Measurements from ENCODE around the gene HSPA1L.
"Not testable (repeated sequence)": the region's sequence is repeated elsewhere in the genome, so short reads cannot be mapped to it uniquely, and the experiment has no call there.

Gene HSPA1L

DNA sequence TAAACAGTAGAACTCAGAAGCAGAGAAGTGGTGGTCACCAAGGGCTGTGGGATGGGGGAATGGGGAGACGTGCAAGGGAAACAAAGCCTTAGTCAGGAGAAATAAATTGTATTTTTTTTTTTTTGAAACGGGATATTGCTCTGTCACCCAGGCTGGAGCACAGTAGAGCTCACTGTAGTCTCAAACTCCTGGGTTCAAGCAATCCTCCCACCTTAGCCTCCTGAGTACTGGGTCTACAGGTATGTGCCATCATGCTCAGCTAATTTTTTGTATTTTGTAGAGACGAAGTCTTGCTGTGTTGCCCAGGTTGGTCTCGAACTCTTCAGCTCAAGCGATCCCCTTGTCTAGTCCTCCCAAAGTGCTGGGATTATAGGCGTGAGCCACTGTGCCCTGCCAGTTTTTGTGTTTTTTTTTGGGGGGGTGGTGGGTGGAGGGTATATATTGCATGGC, 15.8 kb upstream of the HSPA1L start:
- DNase-seq, result no peak
- H3K9me3 ChIP-seq (ENCODE audit: severe bottlenecking), result peaks cover 15% of the 10 kb centered on the region
- peaks cover 11% of the 10 kb centered on the region for H3K36me3 ChIP-seq
- TF ChIP-seq, protein P1, sequence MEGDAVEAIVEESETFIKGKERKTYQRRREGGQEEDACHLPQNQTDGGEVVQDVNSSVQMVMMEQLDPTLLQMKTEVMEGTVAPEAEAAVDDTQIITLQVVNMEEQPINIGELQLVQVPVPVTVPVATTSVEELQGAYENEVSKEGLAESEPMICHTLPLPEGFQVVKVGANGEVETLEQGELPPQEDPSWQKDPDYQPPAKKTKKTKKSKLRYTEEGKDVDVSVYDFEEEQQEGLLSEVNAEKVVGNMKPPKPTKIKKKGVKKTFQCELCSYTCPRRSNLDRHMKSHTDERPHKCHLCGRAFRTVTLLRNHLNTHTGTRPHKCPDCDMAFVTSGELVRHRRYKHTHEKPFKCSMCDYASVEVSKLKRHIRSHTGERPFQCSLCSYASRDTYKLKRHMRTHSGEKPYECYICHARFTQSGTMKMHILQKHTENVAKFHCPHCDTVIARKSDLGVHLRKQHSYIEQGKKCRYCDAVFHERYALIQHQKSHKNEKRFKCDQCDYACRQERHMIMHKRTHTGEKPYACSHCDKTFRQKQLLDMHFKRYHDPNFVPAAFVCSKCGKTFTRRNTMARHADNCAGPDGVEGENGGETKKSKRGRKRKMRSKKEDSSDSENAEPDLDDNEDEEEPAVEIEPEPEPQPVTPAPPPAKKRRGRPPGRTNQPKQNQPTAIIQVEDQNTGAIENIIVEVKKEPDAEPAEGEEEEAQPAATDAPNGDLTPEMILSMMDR (IDR thresholded peaks at IDR 0.05; ENCODE audit: low read depth, low read length), result no peak
- H3K4me3 ChIP-seq (ENCODE audit: low read depth, low read length), result no peak overlapping the region
- H3K27ac ChIP-seq, result peak overlapping the region; percentile 64
- no peaks in the 10 kb centered on the region for H3K27me3 ChIP-seq (ENCODE audit: insufficient read depth, low read depth, severe bottlenecking)

DNA sequence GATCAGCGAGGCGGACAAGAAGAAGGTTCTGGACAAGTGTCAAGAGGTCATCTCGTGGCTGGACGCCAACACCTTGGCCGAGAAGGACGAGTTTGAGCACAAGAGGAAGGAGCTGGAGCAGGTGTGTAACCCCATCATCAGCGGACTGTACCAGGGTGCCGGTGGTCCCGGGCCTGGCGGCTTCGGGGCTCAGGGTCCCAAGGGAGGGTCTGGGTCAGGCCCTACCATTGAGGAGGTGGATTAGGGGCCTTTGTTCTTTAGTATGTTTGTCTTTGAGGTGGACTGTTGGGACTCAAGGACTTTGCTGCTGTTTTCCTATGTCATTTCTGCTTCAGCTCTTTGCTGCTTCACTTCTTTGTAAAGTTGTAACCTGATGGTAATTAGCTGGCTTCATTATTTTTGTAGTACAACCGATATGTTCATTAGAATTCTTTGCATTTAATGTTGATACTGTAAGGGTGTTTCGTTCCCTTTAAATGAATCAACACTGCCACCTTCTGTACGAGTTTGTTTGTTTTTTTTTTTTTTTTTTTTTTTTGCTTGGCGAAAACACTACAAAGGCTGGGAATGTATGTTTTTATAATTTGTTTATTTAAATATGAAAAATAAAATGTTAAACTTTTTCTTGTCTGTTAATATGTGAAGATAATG, 14.7 kb upstream of the HSPA1L start:
- H3K27ac ChIP-seq, result peak overlapping the region; percentile 64
- peak overlapping the region; percentile 39 for H3K4me3 ChIP-seq (ENCODE audit: low read depth, low read length)
- no peak for DNase-seq
- H3K9me3 ChIP-seq (ENCODE audit: severe bottlenecking), result peaks cover 15% of the 10 kb centered on the region
- no peaks in the 10 kb centered on the region for H3K27me3 ChIP-seq (ENCODE audit: insufficient read depth, low read depth, severe bottlenecking)
- H3K36me3 ChIP-seq, result peaks cover under 1% of the 10 kb centered on the region
- TF ChIP-seq, protein P1 (IDR thresholded peaks at IDR 0.05; ENCODE audit: low read depth, low read length), result 0 out of 2 replicates have a peak, but pooled peaks have one; percentile 30

DNA sequence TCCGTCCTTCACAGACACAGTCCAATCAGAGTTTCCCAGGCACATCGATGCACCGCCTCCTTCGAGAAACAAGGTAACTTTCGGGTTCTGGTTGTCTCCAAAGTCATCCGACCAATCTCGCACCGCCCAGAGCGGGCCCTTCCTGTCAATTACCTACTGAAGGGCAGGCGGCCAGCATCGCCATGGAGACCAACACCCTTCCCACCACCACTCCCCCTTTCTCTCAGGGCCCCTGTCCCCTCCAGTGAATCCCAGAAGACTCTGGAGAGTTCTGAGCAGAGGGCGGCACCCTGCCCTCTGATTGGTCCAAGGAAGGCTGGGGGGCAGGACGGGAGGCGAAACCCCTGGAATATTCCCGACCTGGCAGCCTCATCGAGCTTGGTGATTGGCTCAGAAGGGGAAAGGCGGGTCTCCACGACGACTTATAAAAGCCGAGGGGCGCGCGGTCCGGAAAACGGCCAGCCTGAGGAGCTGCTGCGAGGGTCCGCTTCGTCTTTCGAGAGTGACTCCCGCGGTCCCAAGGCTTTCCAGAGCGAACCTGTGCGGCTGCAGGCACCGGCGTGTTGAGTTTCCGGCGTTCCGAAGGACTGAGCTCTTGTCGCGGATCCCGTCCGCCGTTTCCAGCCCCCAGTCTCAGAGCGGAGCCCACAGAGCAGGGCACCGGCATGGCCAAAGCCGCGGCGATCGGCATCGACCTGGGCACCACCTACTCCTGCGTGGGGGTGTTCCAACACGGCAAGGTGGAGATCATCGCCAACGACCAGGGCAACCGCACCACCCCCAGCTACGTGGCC, 12.4 kb upstream of the HSPA1L start, which contains the start of gene HSPA1B:
Gene HSPA1B (plus strand): TSS at position 453 of the 794 bp plus-strand sequence. CDS start 213 bp downstream, at position 666.
- Histone ChIP-seq H3K4me3 (ENCODE audit: low read depth, low read length) (no peak within 1 kb of the TSS), H3K27me3 (ENCODE audit: insufficient read depth, low read depth, severe bottlenecking) (no peaks in the 10 kb centered on the region), H3K36me3 (no peaks in the 10 kb centered on the region), H3K9me3 (ENCODE audit: severe bottlenecking) (peaks cover 13% of the 10 kb centered on the region), H3K27ac (no peak within 1 kb of the TSS)
- TF ChIP-seq, protein P1 (IDR thresholded peaks at IDR 0.05; ENCODE audit: low read depth, low read length), result no peak
- no peak for DNase-seq

DNA sequence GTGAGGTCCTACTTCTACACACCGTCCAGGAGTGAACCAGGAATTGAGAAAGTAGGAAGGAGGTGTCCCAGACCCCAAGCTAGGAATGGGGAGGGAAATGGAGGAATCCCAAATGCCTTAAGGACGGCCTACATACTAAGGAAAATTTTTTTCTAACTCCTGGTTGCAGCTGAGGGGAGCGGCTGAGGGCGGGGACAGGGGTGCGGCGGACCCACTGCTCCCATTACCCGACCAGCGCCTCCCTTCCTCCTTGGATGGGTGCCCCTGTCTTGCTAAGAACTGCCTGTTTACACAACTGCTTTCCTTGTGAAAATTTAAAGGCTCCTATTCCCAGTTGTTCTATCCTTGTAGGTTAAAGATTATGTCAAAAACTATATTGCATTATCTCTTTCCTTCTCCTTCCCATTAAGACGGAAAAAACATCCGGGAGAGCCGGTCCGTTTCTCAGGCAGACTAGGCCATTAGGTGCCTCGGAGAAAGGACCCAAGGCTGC, 11.8 kb upstream of the HSPA1L start:
- Histone ChIP-seq H3K27ac (no peak overlapping the region), H3K9me3 (ENCODE audit: severe bottlenecking) (peaks cover 13% of the 10 kb centered on the region), H3K27me3 (ENCODE audit: insufficient read depth, low read depth, severe bottlenecking) (no peaks in the 10 kb centered on the region), H3K4me3 (ENCODE audit: low read depth, low read length) (no peak overlapping the region), H3K36me3 (no peaks in the 10 kb centered on the region)
- DNase-seq, result no peak
- TF ChIP-seq, protein P1 (IDR thresholded peaks at IDR 0.05; ENCODE audit: low read depth, low read length), result no peak

DNA sequence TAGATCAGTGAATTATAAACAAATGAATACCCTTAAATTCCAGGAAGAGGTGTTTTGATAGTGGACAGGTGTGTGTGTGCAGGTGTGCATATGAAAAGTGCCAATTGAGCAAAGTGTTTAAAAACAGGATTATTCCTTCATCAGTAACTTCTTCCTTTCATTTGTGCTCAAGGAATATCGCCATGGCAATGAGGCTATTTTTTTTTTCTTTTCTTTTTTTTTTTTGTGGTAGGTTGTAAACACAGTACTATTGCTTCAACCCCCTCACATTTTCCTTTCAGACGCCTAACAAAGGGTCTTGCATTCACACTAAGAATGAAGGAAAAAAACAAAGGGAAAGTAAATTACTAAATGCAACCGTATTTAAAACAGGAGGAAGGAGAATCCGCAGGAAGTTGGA, 10.5 kb upstream of the HSPA1L start:
- no peaks in the 10 kb centered on the region for H3K36me3 ChIP-seq
- H3K9me3 ChIP-seq (ENCODE audit: severe bottlenecking), result peaks cover 13% of the 10 kb centered on the region
- H3K4me3 ChIP-seq (ENCODE audit: low read depth, low read length), result no peak overlapping the region
- H3K27me3 ChIP-seq (ENCODE audit: insufficient read depth, low read depth, severe bottlenecking), result no peaks in the 10 kb centered on the region
- no peak for DNase-seq
- H3K27ac ChIP-seq, result no peak overlapping the region
- TF ChIP-seq, protein P1 (IDR thresholded peaks at IDR 0.05; ENCODE audit: low read depth, low read length), result no peak

DNA sequence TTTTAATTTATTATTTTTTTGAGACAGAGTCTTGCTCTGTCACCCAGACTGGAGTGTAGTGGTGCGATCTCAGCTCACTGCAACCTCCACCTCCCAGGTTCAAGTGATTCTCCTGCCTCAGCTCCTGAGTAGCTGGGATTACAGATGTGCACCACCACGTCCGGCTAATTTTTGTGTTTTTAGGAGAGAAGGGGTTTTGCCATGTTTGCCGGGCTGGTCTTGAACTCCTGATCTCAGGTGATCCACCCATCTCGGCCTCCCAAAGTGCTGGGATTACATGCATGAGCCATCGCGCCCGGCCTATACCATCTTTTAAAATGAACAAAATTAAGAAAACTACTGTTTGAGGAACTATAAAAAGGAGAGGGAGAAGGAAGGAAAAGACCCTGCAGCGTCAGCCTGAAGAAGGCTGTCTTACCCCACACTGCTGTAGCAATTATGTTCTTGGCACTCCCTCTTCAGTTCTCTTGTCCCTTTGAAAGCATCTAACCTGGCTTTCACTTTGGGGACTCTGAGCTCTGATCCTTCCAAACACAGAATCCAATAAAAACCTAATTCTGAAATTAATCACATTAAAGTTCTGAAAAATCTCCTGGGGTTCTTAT, 8.6 kb upstream of the HSPA1L start:
- H3K27ac ChIP-seq; DNase-seq; H3K36me3 ChIP-seq; H3K4me3 ChIP-seq (ENCODE audit: low read depth, low read length); H3K27me3 ChIP-seq (ENCODE audit: insufficient read depth, low read depth, severe bottlenecking): not testable (repeated sequence)
- peaks cover 20% of the 10 kb centered on the region for H3K9me3 ChIP-seq (ENCODE audit: severe bottlenecking)
